Naive B cell (primary cell): ENCODE data around the gene GAB3. TPM values are rescaled to one million over a fixed set of nuclear protein-coding genes. Genes with fewer than 3 reads are reported as not detected.
A peak's percentile ranks its signal among the peaks of the same experiment; 100 is the strongest.

Experiments
- ATAC-seq, 2 donors: fragments of 150-1000 bp; cut with Tn5 transposase; 2 replicates each; pipeline ENCODE4 v1.10.0; 2021; ENCODE audit warnings: low read depth in 2 of 2, mild to moderate bottlenecking in 2 of 2, moderate library complexity in 2 of 2
- DNase-seq: peaks from one replicate; pipeline ENCODE4 v3.0.0; 2022
- H3K27ac Mint-ChIP-seq, 6 donors: one replicate each; pipeline ENCODE4 v1.8.0; 2020 to 2022; ENCODE audit warnings: mild to moderate bottlenecking in 6 of 6, mixed read lengths in 6 of 6, moderate library complexity in 5 of 6, inconsistent platforms in 2 of 6
- H3K27me3 Mint-ChIP-seq, 3 donors: one replicate each; pipeline ENCODE4 v1.8.0; 2021 to 2022; ENCODE audit warnings: mixed read lengths in 3 of 3, mild to moderate bottlenecking in 1 of 3
- H3K36me3 Mint-ChIP-seq, 2 donors: one replicate each; pipeline ENCODE4 v1.8.0; 2020 to 2022; ENCODE audit warnings: mixed read lengths in 2 of 2, inconsistent platforms in 1 of 2, mild to moderate bottlenecking in 1 of 2
- H3K4me1 Mint-ChIP-seq, 3 donors: one replicate each; pipeline ENCODE4 v1.8.0; 2020 to 2022; ENCODE audit warnings: mixed read lengths in 3 of 3, inconsistent platforms in 1 of 3, mild to moderate bottlenecking in 1 of 3, moderate library complexity in 1 of 3
- H3K4me3 Mint-ChIP-seq, 8 donors: one replicate each; pipeline ENCODE4 v1.8.0; 2020 to 2022; ENCODE audit warnings: mild to moderate bottlenecking in 8 of 8, mixed read lengths in 8 of 8, moderate library complexity in 8 of 8, inconsistent platforms in 2 of 8
- H3K9me3 Mint-ChIP-seq, 7 donors: one replicate each; pipeline ENCODE4 v1.8.0; 2020 to 2022; ENCODE audit warnings: mixed read lengths in 7 of 7, mild to moderate bottlenecking in 5 of 7, inconsistent platforms in 2 of 7, moderate library complexity in 1 of 7
- polyA plus RNA-seq, 6 donors: library from polyadenylated mRNA; unstranded; fragments of 300-500 nt; fragmentation: Illumina TruSeq; gene quantifications; one replicate each; pipeline ENCODE4 v1.2.3, GENCODE V29; 2021; ENCODE audit warnings: low read depth in 6 of 6

The GAB3 gene
- polyA plus RNA-seq, 6 donors from 2014 or later, result 2.4 to 4.3 (median 3.6) TPM

DNA sequence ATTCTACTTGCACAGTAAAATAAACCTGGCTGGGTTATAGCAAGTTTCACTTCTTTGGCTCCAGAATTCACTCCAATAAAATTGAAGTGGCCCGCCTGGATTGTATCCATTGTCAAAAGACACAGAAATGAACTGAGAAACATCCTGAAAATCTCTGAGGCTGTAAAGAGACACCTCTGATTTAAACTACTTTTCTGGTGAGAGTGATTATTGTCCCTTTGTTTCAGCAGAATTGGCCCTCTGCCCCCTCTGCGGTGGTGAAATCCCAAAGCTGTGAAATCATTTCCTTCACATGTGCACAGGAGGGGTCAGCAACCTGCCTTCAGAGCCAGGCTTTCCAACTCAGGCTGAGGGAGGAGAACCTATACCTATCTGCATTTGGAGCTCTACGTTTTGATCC lies 23.0 kb downstream of the GAB3 start:
- Mint-ChIP-seq H3K9me3 (peaks cover 0 to 4% (median 0%) of the 10 kb centered on the region in 7 donors), H3K36me3 (no peaks in the 10 kb centered on the region), H3K27me3 (no peaks in the 10 kb centered on the region), H3K4me3 (no peak overlapping the region), H3K27ac (no peak overlapping the region), H3K4me1 (peaks cover 32 to 57% (median 44%) of the 10 kb centered on the region in 3 donors)
- DNase-seq, result no peak
- ATAC-seq, result no peak

DNA sequence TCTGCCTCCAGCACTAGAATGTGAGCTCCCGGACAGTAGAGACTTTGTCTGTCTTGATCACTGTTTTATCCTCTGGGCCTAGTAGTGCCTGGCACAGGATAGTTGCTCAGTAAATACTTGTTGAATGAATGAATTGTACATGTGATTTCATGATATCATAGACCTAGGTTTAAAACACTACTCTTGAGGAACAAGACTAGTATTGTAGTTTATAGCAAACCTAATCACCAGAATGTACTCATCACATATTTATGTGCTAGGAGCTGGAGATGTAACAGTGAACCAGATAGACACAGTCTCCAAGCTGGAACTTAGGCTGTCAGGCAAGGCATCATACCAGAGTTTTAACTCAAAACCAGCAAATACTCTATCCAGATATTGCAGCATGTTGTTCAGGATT lies 23.5 kb downstream of the GAB3 start:
- H3K4me1 Mint-ChIP-seq, result peaks cover 28 to 53% (median 40%) of the 10 kb centered on the region in 3 donors
- ATAC-seq, result no peak

GRCh38 chrX:154724993-154725756 lies 25.7 kb downstream of the GAB3 start:
- no peak for ATAC-seq
- H3K9me3 Mint-ChIP-seq, result peaks cover 0 to 7% (median 3%) of the 10 kb centered on the region in 7 donors
- peaks cover 17 to 38% (median 20%) of the 10 kb centered on the region in 3 donors for H3K4me1 Mint-ChIP-seq

More for the DNA sequence above, 23.5 kb downstream of the GAB3 start:
- no peak overlapping the region for H3K27ac Mint-ChIP-seq
- no peak for DNase-seq
- H3K9me3 Mint-ChIP-seq, result peaks cover 0 to 4% (median 0%) of the 10 kb centered on the region in 7 donors
- no peaks in the 10 kb centered on the region for H3K27me3 Mint-ChIP-seq
- H3K36me3 Mint-ChIP-seq, result no peaks in the 10 kb centered on the region
- peak overlapping the region in 1 of 8 donors; percentile 11 for H3K4me3 Mint-ChIP-seq

GRCh38 chrX:154721155-154721554 lies 29.7 kb downstream of the GAB3 start:
- no peaks in the 10 kb centered on the region for H3K27me3 Mint-ChIP-seq
- H3K9me3 Mint-ChIP-seq, result peaks cover 0 to 7% (median 3%) of the 10 kb centered on the region in 7 donors
- ATAC-seq (no peak), DNase-seq (no peak)
- H3K4me1 Mint-ChIP-seq, result peaks cover 28 to 47% (median 35%) of the 10 kb centered on the region in 3 donors
- no peaks in the 10 kb centered on the region for H3K36me3 Mint-ChIP-seq
- no peak overlapping the region for H3K4me3 Mint-ChIP-seq
- no peak overlapping the region for H3K27ac Mint-ChIP-seq

More at GRCh38 chrX:154724993-154725756, 25.7 kb downstream of the GAB3 start:
- H3K27ac Mint-ChIP-seq, result peak overlapping the region in 1 of 6 donors; percentile 42
- H3K36me3 Mint-ChIP-seq, result no peaks in the 10 kb centered on the region
- no peak for DNase-seq
- no peaks in the 10 kb centered on the region for H3K27me3 Mint-ChIP-seq
- no peak overlapping the region for H3K4me3 Mint-ChIP-seq

DNA sequence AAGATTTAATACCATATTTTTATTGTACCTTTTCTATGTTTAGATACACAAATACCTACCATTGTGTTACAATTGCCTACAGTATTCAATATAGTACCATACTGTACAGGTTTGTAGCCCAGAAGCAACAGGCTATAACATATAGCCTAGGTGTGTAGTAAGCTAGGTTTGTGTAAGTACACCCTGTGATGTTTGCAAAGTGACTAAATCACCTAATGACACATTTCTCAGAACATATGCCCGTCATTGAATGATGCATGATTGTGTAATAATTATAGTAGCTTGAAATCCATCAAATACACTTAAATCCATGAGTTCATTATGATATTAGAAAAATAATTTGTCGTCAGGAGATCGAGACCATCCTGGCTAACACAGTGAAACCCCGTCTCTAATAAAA lies 30.8 kb downstream of the GAB3 start:
- Mint-ChIP-seq H3K4me3 (no peak overlapping the region), H3K9me3 (peaks cover 0 to 7% (median 3%) of the 10 kb centered on the region in 7 donors), H3K4me1 (peaks cover 30 to 36% (median 33%) of the 10 kb centered on the region in 3 donors), H3K27me3 (no peaks in the 10 kb centered on the region), H3K27ac (no peak overlapping the region), H3K36me3 (no peaks in the 10 kb centered on the region)
- ATAC-seq (no peak), DNase-seq (no peak)

DNA sequence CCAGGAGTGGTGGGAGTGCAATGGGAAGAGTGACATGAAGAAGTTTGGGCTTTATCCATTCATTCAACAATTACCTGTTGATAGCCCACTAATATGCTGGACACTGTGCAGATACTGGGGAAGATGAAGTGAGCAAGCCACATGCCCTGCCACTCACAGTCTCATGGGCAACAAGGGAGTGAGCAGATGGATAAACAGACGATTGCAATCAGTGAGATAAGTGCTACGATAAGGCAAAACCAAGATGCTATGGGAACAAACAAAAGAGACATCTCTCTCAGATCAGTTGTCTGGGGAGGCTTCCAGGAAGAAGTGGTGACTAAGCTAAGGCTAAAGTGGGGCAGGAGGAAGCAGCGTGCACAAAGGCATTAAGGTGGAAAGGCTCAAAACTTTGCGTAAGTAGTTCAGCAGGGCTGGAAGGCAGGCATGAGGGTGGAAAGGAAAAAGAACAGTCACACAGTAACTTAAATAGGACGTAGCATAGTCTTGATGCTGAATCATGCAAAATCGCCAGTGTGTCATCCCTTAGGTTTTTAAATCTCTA lies 31.7 kb downstream of the GAB3 start:
- DNase-seq (no peak), ATAC-seq (peak; percentile 31 to 32)
- peaks cover 0 to 7% (median 3%) of the 10 kb centered on the region in 7 donors for H3K9me3 Mint-ChIP-seq
- no peaks in the 10 kb centered on the region for H3K27me3 Mint-ChIP-seq
- H3K27ac Mint-ChIP-seq, result peak overlapping the region in 2 of 6 donors; percentile 9 to 67
- peaks cover 30 to 38% (median 35%) of the 10 kb centered on the region in 3 donors for H3K4me1 Mint-ChIP-seq
- peak overlapping the region; percentile 4 to 84 (median 70) for H3K4me3 Mint-ChIP-seq
- no peaks in the 10 kb centered on the region for H3K36me3 Mint-ChIP-seq

- H3K4me3 Mint-ChIP-seq, result peak overlapping the region; percentile 4 to 84 (median 70)
- H3K27me3 Mint-ChIP-seq, result no peaks in the 10 kb centered on the region
- peak; percentile 69 to 71 for ATAC-seq
- H3K4me1 Mint-ChIP-seq, result peaks cover 30 to 38% (median 35%) of the 10 kb centered on the region in 3 donors
- H3K9me3 Mint-ChIP-seq, result peaks cover 0 to 7% (median 3%) of the 10 kb centered on the region in 7 donors
- DNase-seq, result peak; percentile 34
- H3K36me3 Mint-ChIP-seq, result no peaks in the 10 kb centered on the region
- H3K27ac Mint-ChIP-seq, result peak overlapping the region in 5 of 6 donors; percentile 23 to 83 (median 59)
Measured at GRCh38 chrX:154718616-154719015, 32.3 kb downstream of the GAB3 start.

DNA sequence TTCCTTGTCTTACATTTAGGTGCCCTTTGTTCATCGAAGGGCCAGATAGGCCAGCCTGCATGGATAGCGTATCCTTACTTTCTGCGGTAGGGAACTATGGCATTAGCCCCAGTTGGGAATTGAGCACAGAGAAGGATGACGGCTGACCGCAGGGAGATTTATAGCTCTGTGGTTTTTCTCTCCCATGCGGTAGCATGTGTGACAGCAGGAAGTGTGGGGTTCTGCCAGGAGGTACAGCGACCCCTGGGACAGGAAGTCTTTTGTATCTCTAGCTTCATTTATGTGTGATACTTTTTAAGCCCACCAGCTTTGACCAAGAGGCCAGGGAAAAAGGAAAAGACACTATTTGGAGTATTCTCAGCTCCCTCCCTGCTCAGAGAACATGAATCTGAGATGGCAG lies 33.1 kb downstream of the GAB3 start:
- H3K36me3 Mint-ChIP-seq, result no peaks in the 10 kb centered on the region
- no peak for DNase-seq
- H3K27me3 Mint-ChIP-seq, result no peaks in the 10 kb centered on the region
- peak in 1 of 2 donors; percentile 35 for ATAC-seq
- H3K27ac Mint-ChIP-seq, result peak overlapping the region in 5 of 6 donors; percentile 59 to 83 (median 79)
- peaks cover 0 to 7% (median 0%) of the 10 kb centered on the region in 7 donors for H3K9me3 Mint-ChIP-seq
- peaks cover 30 to 35% (median 32%) of the 10 kb centered on the region in 3 donors for H3K4me1 Mint-ChIP-seq
- H3K4me3 Mint-ChIP-seq, result peak overlapping the region; percentile 36 to 84 (median 66)

- no peak for ATAC-seq
- peaks cover 37 to 42% (median 37%) of the 10 kb centered on the region in 3 donors for H3K4me1 Mint-ChIP-seq
- peaks cover 0 to 5% (median 0%) of the 10 kb centered on the region in 7 donors for H3K9me3 Mint-ChIP-seq
- DNase-seq, result no peak
- peaks cover 6 to 7% of the 10 kb centered on the region in 2 donors for H3K36me3 Mint-ChIP-seq
- H3K4me3 Mint-ChIP-seq, result no peak overlapping the region
- H3K27me3 Mint-ChIP-seq, result no peaks in the 10 kb centered on the region
- H3K27ac Mint-ChIP-seq, result no peak overlapping the region
Measured at GRCh38 chrX:154715825-154716224, 35.1 kb downstream of the GAB3 start.

DNA sequence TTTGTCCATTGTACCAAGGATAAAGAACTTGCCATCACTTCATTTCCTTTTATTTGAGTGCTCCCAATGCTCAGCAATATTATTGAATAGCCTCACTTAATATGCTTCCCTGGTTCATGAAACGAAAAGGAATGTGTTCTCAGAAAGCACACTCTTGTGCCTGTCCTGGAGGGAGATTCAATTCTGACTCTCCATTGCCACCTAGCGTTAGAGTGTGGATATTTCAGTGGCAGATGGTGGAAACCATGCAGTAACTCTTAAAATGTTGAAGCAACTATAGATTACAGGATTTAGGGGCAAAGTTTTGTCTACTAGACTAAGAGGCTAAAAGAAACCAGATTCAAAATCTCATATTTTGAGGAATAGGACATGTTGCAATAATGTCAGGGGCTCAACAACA lies 36.0 kb downstream of the GAB3 start:
- peaks cover 39 to 43% (median 41%) of the 10 kb centered on the region in 3 donors for H3K4me1 Mint-ChIP-seq
- H3K9me3 Mint-ChIP-seq, result peaks cover 0 to 5% (median 0%) of the 10 kb centered on the region in 7 donors
- ATAC-seq, result peak; percentile 61 to 67
- H3K36me3 Mint-ChIP-seq, result peaks cover 6 to 9% of the 10 kb centered on the region in 2 donors
- H3K27ac Mint-ChIP-seq, result no peak overlapping the region
- peak; percentile 33 for DNase-seq
- H3K27me3 Mint-ChIP-seq, result no peaks in the 10 kb centered on the region
- H3K4me3 Mint-ChIP-seq, result no peak overlapping the region

GRCh38 chrX:154712781-154713740 lies 37.8 kb downstream of the GAB3 start:
- H3K4me1 Mint-ChIP-seq, result peaks cover 25 to 29% (median 28%) of the 10 kb centered on the region in 3 donors
- H3K27me3 Mint-ChIP-seq, result no peaks in the 10 kb centered on the region
- H3K27ac Mint-ChIP-seq, result no peak overlapping the region
- ATAC-seq (no peak), DNase-seq (no peak)
- peaks cover 6 to 9% of the 10 kb centered on the region in 2 donors for H3K36me3 Mint-ChIP-seq
- peaks cover 0 to 10% (median 3%) of the 10 kb centered on the region in 7 donors for H3K9me3 Mint-ChIP-seq
- H3K4me3 Mint-ChIP-seq, result no peak overlapping the region

DNA sequence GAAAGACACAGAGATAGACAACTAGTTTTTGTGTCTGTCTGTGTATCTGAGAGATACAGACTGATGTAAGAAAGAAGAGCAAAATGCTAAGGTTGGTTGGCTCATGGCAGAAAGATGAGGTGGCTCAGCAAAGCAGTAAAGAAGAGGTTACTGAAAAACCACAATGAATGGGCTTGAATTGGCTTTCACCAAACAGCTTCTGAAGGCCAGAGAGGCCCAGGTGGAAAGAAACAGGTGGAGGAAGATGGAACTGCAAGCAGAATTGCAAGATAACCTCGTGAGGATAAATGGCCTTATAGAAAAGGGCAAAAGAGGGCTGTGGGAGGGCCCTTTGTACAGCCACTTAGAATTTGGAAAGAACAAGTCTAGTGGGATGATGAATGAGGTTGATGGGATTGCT lies 39.6 kb downstream of the GAB3 start:
- H3K4me1 Mint-ChIP-seq, result peaks cover 15 to 17% (median 15%) of the 10 kb centered on the region in 3 donors
- peaks cover 0 to 11% (median 3%) of the 10 kb centered on the region in 7 donors for H3K9me3 Mint-ChIP-seq
- DNase-seq, result no peak
- H3K27me3 Mint-ChIP-seq, result no peaks in the 10 kb centered on the region
- peak overlapping the region in 1 of 6 donors; percentile 7 for H3K27ac Mint-ChIP-seq
- peaks cover 6 to 9% of the 10 kb centered on the region in 2 donors for H3K36me3 Mint-ChIP-seq
- H3K4me3 Mint-ChIP-seq, result no peak overlapping the region
- ATAC-seq, result no peak

DNA sequence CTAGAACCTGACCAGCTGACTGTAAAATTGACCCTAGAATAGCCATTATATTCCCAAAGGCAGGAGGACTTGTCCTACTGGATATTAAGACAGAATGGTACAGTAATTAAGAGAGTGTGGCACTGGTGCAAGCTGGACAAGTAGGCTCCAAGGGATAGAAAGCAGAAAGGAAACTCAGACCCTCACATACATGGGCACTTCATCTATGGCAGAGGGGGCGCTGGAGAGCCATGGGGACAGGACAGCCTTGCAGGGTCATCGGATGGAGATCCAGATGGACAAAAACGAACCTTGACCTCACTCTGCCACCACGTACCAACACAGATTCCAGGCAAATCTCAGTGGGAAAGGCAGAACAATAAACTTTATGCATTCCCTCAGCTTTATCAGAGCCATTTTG lies 40.6 kb downstream of the GAB3 start:
- Mint-ChIP-seq H3K27me3 (no peaks in the 10 kb centered on the region), H3K27ac (peak overlapping the region in 1 of 6 donors; percentile 90), H3K36me3 (peaks cover 6 to 16% of the 10 kb centered on the region in 2 donors), H3K4me1 (peaks cover 15 to 17% (median 15%) of the 10 kb centered on the region in 3 donors), H3K9me3 (peaks cover 0 to 11% (median 3%) of the 10 kb centered on the region in 7 donors), H3K4me3 (no peak overlapping the region)
- DNase-seq (no peak), ATAC-seq (no peak)
